GM19324 (cell line): ENCODE data around the gene TBCD.

Experiments
- ATAC-seq: cut with Tn5 transposase; IDR thresholded peaks from one replicate; pipeline ENCODE4 v1.9.1; 2021; ENCODE audit warnings: mild to moderate bottlenecking, moderate library complexity; ENCODE audit not compliant: unreplicated experiment, low FRiP score

Gene TBCD

DNA sequence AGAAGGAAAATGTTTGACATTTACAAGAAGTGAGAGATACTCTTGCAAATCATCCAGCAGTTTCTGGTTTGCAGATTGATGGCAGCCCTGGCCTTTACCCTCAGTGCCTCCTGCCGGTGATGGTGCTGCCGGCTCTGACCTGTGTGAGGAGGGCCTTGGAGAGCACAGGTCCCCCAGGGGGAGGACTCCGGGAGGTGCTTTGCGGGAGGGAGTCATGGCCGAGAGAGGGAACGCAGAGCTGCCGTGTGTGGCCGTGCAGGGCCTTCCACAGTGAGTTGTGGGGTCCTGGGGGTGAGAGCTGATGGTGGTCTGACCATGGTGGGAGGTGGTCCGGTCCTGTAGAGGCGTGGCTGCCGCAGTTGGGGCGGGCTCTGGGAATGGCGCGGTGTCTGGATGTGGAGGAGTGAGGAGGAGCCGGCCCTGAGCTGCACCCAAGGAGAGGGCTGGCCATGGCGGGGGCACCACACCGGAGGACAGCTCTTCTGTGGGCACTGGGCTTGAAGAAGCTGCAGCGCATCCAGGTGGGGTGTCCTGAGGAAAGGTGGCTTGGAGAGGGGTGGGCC, 116.0 kb downstream of the TBCD start:
- no peak for ATAC-seq

GRCh38 chr17:82868715-82869131, 116.9 kb downstream of the TBCD start:
- ATAC-seq, result no peak

- ATAC-seq, result no peak
These were observed 117.7 kb downstream of the TBCD start for GRCh38 chr17:82869536-82869935.

DNA sequence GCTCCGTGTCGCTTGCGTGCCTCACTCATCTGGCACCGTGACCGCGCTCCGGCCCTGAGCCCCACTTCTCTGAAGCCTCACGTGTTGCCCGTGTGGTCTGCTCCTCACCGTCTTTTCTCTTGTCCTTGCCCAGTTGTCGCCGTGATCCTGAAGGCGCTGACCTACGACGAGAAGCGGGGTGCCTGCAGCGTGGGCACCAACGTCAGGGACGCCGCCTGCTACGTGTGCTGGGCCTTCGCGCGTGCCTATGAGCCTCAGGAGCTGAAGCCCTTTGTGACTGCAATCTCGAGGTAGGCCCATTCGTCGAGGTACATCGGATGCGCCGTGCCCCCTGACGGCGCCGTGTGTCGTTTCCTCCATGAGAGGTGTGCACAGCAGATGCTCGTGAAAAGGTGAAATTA, 118.2 kb downstream of the TBCD start:
- ATAC-seq, result no peak

DNA sequence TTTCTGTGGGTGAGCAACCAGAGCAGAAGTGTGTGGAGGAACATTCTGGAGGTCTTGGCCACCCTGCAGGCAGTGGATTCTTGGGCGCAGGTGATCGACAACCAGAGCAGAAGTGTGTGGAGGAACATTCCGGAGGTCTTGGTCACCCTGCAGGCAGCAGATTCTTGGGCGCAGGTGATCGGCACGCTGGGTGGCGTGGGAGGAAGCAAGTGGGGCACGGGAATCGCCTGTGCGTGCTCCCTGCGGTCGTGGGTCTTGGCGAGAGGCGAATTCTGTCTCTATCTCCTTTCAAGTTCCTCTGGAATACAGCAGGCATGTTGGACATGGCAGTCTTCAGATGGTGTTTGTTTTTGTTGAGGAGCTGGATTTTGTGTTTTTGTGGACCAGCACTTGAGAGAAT, 118.7 kb downstream of the TBCD start:
- no peak for ATAC-seq

GRCh38 chr17:82871056-82871775, 119.4 kb downstream of the TBCD start:
- no peak for ATAC-seq

DNA sequence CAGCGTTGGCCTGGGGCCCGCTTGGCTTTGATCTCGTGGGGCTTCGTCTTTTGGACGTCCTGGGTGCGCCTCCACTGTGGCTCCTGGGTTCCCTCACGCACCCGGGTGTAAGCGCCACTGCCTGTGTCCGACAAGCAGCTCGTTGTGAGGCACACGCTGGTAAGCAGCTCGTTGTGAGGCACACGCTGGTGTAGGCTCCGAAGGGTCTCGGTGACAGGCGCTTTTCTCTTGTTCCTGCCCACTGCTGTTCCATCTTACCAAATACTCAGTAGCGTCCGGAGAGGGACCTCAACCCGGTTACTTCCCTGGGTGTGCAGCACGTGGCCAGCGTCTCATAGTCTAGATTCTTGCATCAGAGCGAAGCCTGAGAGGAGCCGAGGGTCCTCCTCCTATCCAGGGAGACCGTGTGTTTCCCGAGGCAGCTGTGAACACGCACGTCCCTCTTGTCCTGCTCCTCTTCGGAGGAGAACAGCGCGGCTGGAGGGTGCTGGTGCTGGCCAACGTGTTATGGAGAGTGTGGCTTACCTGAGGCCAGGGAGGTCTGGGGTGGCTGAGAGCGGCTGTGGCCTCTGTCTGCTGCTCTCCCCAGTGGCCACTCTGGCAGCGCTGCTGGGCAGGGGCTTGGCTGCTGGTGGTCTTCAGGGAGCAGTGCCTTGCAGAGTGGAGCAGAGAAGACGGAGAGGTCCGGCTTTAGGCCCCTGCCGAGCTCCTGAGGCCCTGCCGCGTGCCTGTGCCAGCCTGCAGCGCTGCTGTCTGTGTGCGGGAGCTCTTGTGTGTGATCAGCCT, 120.1 kb downstream of the TBCD start:
- ATAC-seq, result no peak

- ATAC-seq, result no peak
These were observed 121.0 kb downstream of the TBCD start for GRCh38 chr17:82872591-82873520.

GRCh38 chr17:82873521-82873920, 121.7 kb downstream of the TBCD start:
- no peak for ATAC-seq

GRCh38 chr17:82874011-82874835, 122.4 kb downstream of the TBCD start:
- ATAC-seq, result no peak

GRCh38 chr17:82875407-82875856, 123.6 kb downstream of the TBCD start:
- ATAC-seq, result no peak

DNA sequence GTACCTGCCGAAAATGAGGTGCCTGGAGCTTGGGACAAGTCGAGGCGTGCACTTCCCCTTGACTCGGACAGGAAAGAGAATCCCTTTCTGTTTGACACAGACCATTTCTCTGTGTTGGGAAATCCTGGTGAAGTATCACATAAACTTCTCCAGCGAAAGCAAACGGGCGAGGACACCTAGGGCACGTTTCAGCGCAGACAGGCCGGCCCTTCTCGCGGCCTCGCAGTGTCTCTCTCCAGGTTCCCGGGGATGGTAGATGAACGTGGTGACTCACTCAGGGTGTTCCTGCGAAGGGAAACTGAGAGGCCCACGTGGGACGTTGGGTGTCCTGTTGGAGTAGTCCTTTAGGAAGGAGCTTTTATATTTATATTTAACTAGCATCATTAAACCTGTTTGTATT, 124.3 kb downstream of the TBCD start:
- no peak for ATAC-seq

- no peak for ATAC-seq
These were observed 124.9 kb downstream of the TBCD start for GRCh38 chr17:82876602-82877379.

DNA sequence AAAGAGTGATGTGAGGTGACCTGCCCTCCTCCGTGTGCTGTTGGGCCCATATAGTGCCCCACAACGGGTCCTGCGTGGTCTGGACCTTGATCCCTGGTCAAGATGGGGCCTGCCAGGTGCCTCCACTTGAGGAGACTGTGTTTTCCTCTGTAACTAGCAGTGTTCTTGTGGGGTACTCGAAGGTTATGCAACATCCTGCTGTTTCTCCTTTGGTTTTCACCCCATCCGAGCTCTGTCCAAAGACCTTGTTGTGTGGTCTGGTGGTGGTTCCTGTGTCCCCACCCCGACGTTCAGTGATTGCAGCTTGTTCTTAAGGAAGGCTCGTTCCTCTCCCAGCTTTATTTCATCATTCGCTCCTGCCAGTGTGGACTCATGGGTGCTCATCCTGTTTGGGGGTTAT, 126.7 kb downstream of the TBCD start:
- ATAC-seq, result no peak

GRCh38 chr17:82879241-82879640, 127.4 kb downstream of the TBCD start:
- no peak for ATAC-seq

GRCh38 chr17:82880620-82881323, 128.9 kb downstream of the TBCD start:
- no peak for ATAC-seq

DNA sequence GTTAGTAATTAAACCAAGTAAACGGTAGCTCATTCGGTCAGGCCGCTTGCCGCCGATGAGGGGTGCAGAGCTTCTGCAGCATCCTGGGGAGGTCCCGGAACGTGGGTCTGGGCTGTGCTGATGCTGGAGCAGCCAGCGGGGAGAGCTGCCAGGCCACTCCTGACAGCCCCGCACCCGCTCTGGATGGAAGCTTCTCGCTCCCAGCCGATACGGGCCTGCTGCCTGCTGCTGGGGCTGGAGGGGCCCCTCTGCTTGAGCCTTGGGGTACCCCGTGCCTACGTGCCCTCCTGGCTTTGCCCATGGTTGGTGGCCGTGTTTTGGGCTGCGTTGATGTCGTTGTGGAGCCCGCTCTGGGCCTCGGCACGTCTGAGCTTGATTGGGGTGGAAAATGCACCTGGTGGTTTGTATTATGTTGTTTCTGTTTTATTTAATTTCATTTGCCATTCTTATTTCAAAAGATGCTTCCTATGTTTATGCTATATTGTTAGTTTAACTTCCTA, 129.5 kb downstream of the TBCD start:
- ATAC-seq, result no peak
